Body of pancreas (tissue), 4 donors: ENCODE data around the gene HPGDS. TPM values are rescaled to one million over a fixed set of nuclear protein-coding genes. Genes with fewer than 3 reads are reported as not detected.

Experiments
- ATAC-seq: fragments of 150-250 bp; one replicate; pipeline ENCODE4 v1.9.1; 2016
- DNase-seq, 4 donors: peaks; one replicate each; pipeline ENCODE4 v3.0.0-alpha.2; 2019
- H3K27ac ChIP-seq, 4 donors: fragments of 200-600 bp; sonication (generic); 1 replicate in 3 of 4; 2 replicates in 1 of 4; pipeline versions ENCODE4 v1.5.1 to v1.6.1; 2016 to 2019; ENCODE audit warnings: mild to moderate bottlenecking in 1 of 4, mixed read lengths in 1 of 4, moderate library complexity in 1 of 4
- H3K27me3 ChIP-seq, 2 donors: fragments of 200-600 bp; sonication (generic); one replicate each; pipeline ENCODE4 v1.6.0; 2016; ENCODE audit warnings: mild to moderate bottlenecking in 1 of 2
- H3K36me3 ChIP-seq, 2 donors: fragments of 200-600 bp; sonication (generic); replicated peaks in 1 of 2; 2 replicates each; pipeline ENCODE4 v1.5.1; 2016; ENCODE audit warnings: low read depth in 2 of 2; ENCODE audit not compliant: insufficient read depth in 1 of 2
- H3K4me1 ChIP-seq: fragments of 200-600 bp; sonication (generic); one replicate; pipeline ENCODE4 v1.6.0; 2016
- H3K4me3 ChIP-seq, 2 donors: fragments of 200-600 bp; sonication (generic); 1 replicate in 1 of 2; 2 replicates in 1 of 2; pipeline ENCODE4 v1.5.1; 2016 to 2019
- H3K9me3 ChIP-seq, 3 donors: fragments of 200-600 bp; sonication (generic); 1 replicate in 2 of 3; 2 replicates in 1 of 3; pipeline ENCODE4 v1.5.1; 2016
- CTCF ChIP-seq, 7 experiments: fragments of 450-650 bp in 4 of 7; fragments of 200-600 bp in 3 of 7; sonication (generic) in 3 of 7; IDR thresholded peaks; one replicate each; pipeline ENCODE4 v1.5.1; 2016 to 2019; ENCODE audit warnings: antibody characterized with exemption in 7 of 7
- POLR2A ChIP-seq, 3 donors: fragments of 450-650 bp; IDR thresholded peaks; one replicate each; pipeline ENCODE4 v1.6.1; 2016; ENCODE audit warnings: antibody characterized with exemption in 3 of 3, mild to moderate bottlenecking in 2 of 3
- WGBS, 2 donors: methylation state at CpG; one replicate each; pipeline ENCODE4 v1.1.5; 2017; 5-methylcytosine and 5-hydroxymethylcytosine counted together
- intact Hi-C: fragments of 100-400 bp; cut with DNase I; formaldehyde crosslinking; loops from one replicate; pipeline ENCODE4 v1.15.1; 2023
- total RNA-seq, 2 donors: library from RNA; depleted of rRNA; stranded (reverse); fragments of >200 nt; gene quantifications; one replicate each; pipeline ENCODE4 v1.1.0, GENCODE V29; 2016

The HPGDS gene
- total RNA-seq, 2 donors from 2014 or later: 1.8 to 3.6 TPM

GRCh38 chr4:94285666-94286065, 57.0 kb downstream of the HPGDS start:
- intact Hi-C loops: no loop called here
- no peaks in the 10 kb centered on the region for H3K27me3 ChIP-seq
- DNase-seq (peak in 1 of 4 donors; percentile 8), ATAC-seq (no peak)
- no peak overlapping the region for H3K27ac ChIP-seq
- TF ChIP-seq CTCF (IDR thresholded peaks at IDR 0.05) (no peak), POLR2A (IDR thresholded peaks at IDR 0.05) (no peak)
- H3K36me3 ChIP-seq: peaks cover 0 to 23% of the 10 kb centered on the region in 2 donors
- H3K4me1 ChIP-seq: no peaks in the 10 kb centered on the region
- H3K4me3 ChIP-seq: no peak overlapping the region
- no peaks in the 10 kb centered on the region for H3K9me3 ChIP-seq
- WGBS, 2 donors: 85 to 94% methylated on average over 4 of the region's 4 CpGs

- intact Hi-C loops: no loop called here
- H3K36me3 ChIP-seq: peaks cover 0 to 23% of the 10 kb centered on the region in 2 donors
- no peak for ATAC-seq
Observed at GRCh38 chr4:94284889-94285288, 57.7 kb downstream of the HPGDS start.

GRCh38 chr4:94278781-94279180, 63.9 kb downstream of the HPGDS start:
- DNase-seq: no peak
- no peak overlapping the region for H3K27ac ChIP-seq
- intact Hi-C loops: no loop called here
- H3K9me3 ChIP-seq: no peaks in the 10 kb centered on the region
- H3K4me3 ChIP-seq: no peak overlapping the region
- WGBS, 2 donors: 94 to 97% methylated on average over 2 of the region's 2 CpGs
- peaks cover 0 to 42% of the 10 kb centered on the region in 2 donors for H3K36me3 ChIP-seq
- no peaks in the 10 kb centered on the region for H3K27me3 ChIP-seq
- H3K4me1 ChIP-seq: no peaks in the 10 kb centered on the region
- TF ChIP-seq POLR2A (IDR thresholded peaks at IDR 0.05): no peak
- TF ChIP-seq CTCF (IDR thresholded peaks at IDR 0.05): no peak
- no peak for ATAC-seq

More at GRCh38 chr4:94284889-94285288, 57.7 kb downstream of the HPGDS start:
- WGBS, 2 donors: 77 to 78% methylated on average over 1 of the region's 1 CpG
- no peak for TF ChIP-seq CTCF (IDR thresholded peaks at IDR 0.05)
- no peak for TF ChIP-seq POLR2A (IDR thresholded peaks at IDR 0.05)
- H3K9me3 ChIP-seq: no peaks in the 10 kb centered on the region
- no peak overlapping the region for H3K4me3 ChIP-seq
- H3K27me3 ChIP-seq: no peaks in the 10 kb centered on the region
- no peak for DNase-seq
- no peaks in the 10 kb centered on the region for H3K4me1 ChIP-seq
- H3K27ac ChIP-seq: no peak overlapping the region

- intact Hi-C loops: no loop called here
- ATAC-seq: no peak
- H3K4me1 ChIP-seq: no peaks in the 10 kb centered on the region
- no peak for DNase-seq
- TF ChIP-seq POLR2A (IDR thresholded peaks at IDR 0.05): no peak
- no peak for TF ChIP-seq CTCF (IDR thresholded peaks at IDR 0.05)
- peaks cover 0 to 33% of the 10 kb centered on the region in 2 donors for H3K36me3 ChIP-seq
- H3K27me3 ChIP-seq: no peaks in the 10 kb centered on the region
- no peaks in the 10 kb centered on the region for H3K9me3 ChIP-seq
- H3K4me3 ChIP-seq: no peak overlapping the region
- 57 to 58% methylated on average over 3 of the region's 3 CpGs for WGBS, 2 donors
- H3K27ac ChIP-seq: no peak overlapping the region
Observed at GRCh38 chr4:94277534-94277933, 65.1 kb downstream of the HPGDS start.

- intact Hi-C loops: no loop called here
- Histone ChIP-seq H3K9me3 (no peaks in the 10 kb centered on the region), H3K27ac (no peak overlapping the region), H3K4me1 (no peaks in the 10 kb centered on the region), H3K4me3 (no peak overlapping the region), H3K36me3 (peaks cover 0 to 27% of the 10 kb centered on the region in 2 donors), H3K27me3 (no peaks in the 10 kb centered on the region)
- DNase-seq (no peak), ATAC-seq (no peak)
- WGBS, 2 donors: 95 to 98% methylated on average over 7 of the region's 7 CpGs
- TF ChIP-seq CTCF (IDR thresholded peaks at IDR 0.05) (no peak), POLR2A (IDR thresholded peaks at IDR 0.05) (no peak)
Observed at GRCh38 chr4:94276204-94276603, 66.4 kb downstream of the HPGDS start.
